H1 (cell line): Measurements from ENCODE around the gene BLVRA. TPM values are rescaled to one million over a fixed set of nuclear protein-coding genes. Genes with fewer than 3 reads are reported as not detected.

ENCODE experiments used
- ATF2 ChIP-seq: IDR thresholded peaks from 2 replicates; pipeline ENCODE4 v1.6.1; 2012; ENCODE audit warnings: low read length, inconsistent platforms
- CBX5 ChIP-seq: fragments of 300-800, 300-1000 bp; sonication (generic); IDR thresholded peaks from 2 replicates; pipeline ENCODE4 v1.7.1; 2016; ENCODE audit warnings: antibody characterized with exemption, low read length, low read depth
- CHD7 ChIP-seq: fragments of 300-600 bp; sonication (generic); IDR thresholded peaks from 2 replicates; pipeline ENCODE4 v1.7.1; 2012; ENCODE audit warnings: low read length, moderate library complexity, mild to moderate bottlenecking, inconsistent platforms; ENCODE audit not compliant: insufficient replicate concordance
- NANOG ChIP-seq: IDR thresholded peaks from 2 replicates; pipeline ENCODE4 v1.6.1; 2011; ENCODE audit warnings: low read length, low read depth, mild to moderate bottlenecking, inconsistent platforms; ENCODE audit not compliant: insufficient read depth, poor library complexity, severe bottlenecking
- NRF1 ChIP-seq: IDR thresholded peaks from 2 replicates; pipeline ENCODE4 v1.6.1; 2011; ENCODE audit warnings: mild to moderate bottlenecking, low read depth, low read length, improper control_type of control experiment
- POLR2AphosphoS5 ChIP-seq: IDR thresholded peaks from 2 replicates; pipeline ENCODE4 v1.6.1; 2011; ENCODE audit warnings: low read depth, low read length
- SAP30 ChIP-seq: fragments of 300-600 bp; sonication (generic); IDR thresholded peaks from 2 replicates; pipeline ENCODE4 v1.7.1; 2012; ENCODE audit warnings: low read length, moderate library complexity, mild to moderate bottlenecking, inconsistent platforms; ENCODE audit not compliant: insufficient read depth, insufficient replicate concordance
- SUZ12 ChIP-seq: fragments of 200-600 bp; sonication (generic); IDR thresholded peaks from 2 replicates; pipeline ENCODE4 v1.6.1; 2012; ENCODE audit warnings: mild to moderate bottlenecking, inconsistent platforms, low read length, moderate library complexity, mixed read lengths
- TAF1 ChIP-seq: IDR thresholded peaks from 2 replicates; pipeline ENCODE4 v1.6.1; 2011; ENCODE audit warnings: mild to moderate bottlenecking, low read depth, low read length
- YY1 ChIP-seq: IDR thresholded peaks from 2 replicates; pipeline ENCODE4 v1.6.1; 2011; ENCODE audit warnings: low read depth, mild to moderate bottlenecking, low read length
- polyA plus RNA-seq, 7 experiments: library from polyadenylated mRNA; depleted of rRNA in 3 of 7; stranded (reverse) in 5 of 7; unstranded in 2 of 7; fragments of >200 nt in 5 of 7; fragments of 200-250 nt in 2 of 7; gene quantifications; 1 replicate in 5 of 7; 2 replicates in 1 of 7; 4 replicates in 1 of 7; pipeline versions ENCODE4 v1.2.1 to v1.2.3, GENCODE V29; 2011 to 2013; ENCODE audit warnings: missing spikeins in 2 of 7, mixed read lengths in 2 of 7
- total RNA-seq: library from RNA; stranded (reverse); fragmentation: NEBNext Ultra II Directional; extraction: Animal tissue kit (Norgen Biotek cat#: 25700); gene quantifications from 2 replicates; pipeline ENCODE4 v1.2.1, GENCODE V29; 2021

The BLVRA gene
- total and polyA plus RNA-seq, 2 of the 8 experiments (the other 6 are each of a cell fraction or from before 2014, with no cell fraction given) = 16.1 to 37.1 TPM

GRCh38 chr7:43753271-43753810 lies 5.1 kb upstream of the BLVRA start (continued):
- TF ChIP-seq CHD7 (no peak), SAP30 (no peak), ATF2 (no peak), CBX5 (no peak), NRF1 (no peak), POLR2AphosphoS5 (no peak), SUZ12 (no peak), YY1 (no peak), NANOG (no peak), TAF1 (no peak)
